T-helper 1 cell treated with Interleukin-12 subunit alpha and Interleukin-12 subunit beta and Interleukin-4 antibody, amounts not matched to agents 30 ng/mL and 1 ng/mL, for 36 hours (primary cell): ENCODE results near the gene MYO7B. TPM values are rescaled to one million over a fixed set of nuclear protein-coding genes. Genes with fewer than 3 reads are reported as not detected.

Experiments used
- intact Hi-C: fragments of 100-400 bp; cut with micrococcal nuclease; formaldehyde crosslinking; loops from one replicate; pipeline ENCODE4 v1.15.1; 2024
- total RNA-seq: library from RNA; stranded (reverse); gene quantifications from 2 replicates; pipeline ENCODE4 v1.2.3, GENCODE V29; 2022

MYO7B gene
- 0.46 and 0.54 TPM in 2 replicates for total RNA-seq

DNA sequence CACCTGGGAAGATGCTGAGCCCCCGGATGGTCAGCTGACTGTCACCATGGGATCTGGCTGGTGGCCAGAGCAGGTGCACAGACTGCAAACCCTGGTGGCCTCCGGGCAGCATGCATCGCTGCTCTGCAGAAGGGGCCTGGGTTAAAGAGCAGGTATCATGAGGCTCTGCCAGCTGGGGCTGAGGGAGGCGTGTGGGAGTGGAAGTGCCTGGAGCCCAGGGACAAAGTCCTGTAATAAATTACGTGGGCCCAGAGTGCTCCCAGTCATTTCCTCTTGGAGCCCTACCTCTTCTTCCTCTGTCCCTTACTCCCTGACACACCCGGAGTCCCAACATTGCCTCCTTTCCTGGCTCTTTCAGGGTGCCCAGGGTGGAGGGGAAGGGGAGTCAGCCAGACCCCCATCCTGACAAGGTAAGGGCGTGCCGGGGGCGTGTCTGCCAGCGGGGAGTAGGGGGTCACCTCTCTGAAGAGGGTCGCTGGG lies at the start of gene MYO7B:
Gene MYO7B (plus strand): TSS at position 262 of the 480 bp plus-strand sequence. CDS start 24,040 bp downstream, outside the sequence.
- intact Hi-C loops, result no loop called here

DNA sequence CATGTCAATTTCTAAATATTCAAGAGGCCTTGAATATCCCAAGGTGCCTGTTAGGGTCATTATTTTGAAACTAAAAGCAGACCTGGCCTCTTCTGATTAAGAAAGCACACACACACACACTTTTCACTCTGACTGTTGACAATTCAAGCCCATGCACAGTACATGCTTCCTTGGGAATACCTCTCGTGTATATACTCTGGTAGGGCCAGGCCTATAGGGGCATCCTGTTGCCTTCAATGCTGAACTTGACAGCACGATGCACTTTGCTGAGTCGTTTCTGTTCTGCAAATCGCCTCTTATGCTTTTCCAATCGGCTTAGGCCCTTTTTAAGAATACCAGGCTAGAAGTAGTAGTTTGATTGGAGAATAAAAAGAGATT lies 49.8 kb upstream of the MYO7B start:
- intact Hi-C loops, result no loop called here

- intact Hi-C loops, result no loop called here
Measured at GRCh38 chr2:127486247-127487058, 49.0 kb upstream of the MYO7B start.

DNA sequence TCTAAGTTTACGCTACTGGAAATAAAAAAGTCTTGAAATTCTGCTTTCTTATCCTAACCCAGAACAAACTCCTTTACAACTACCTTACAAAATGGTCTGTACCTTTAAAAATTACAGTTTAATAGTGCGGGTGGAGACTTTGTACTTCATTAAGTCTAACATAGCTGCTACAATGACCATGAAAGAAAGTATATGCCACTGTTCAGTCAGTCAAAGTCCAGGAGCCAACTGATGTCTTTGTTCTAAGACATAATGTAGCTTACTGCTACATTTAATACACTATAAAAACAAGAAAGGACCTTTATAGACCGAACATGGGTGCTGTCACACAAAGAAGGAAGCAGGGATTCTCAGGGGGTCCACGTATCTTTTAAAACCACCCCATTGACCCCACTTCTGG lies 45.2 kb upstream of the MYO7B start:
- intact Hi-C loops, result no loop called here

DNA sequence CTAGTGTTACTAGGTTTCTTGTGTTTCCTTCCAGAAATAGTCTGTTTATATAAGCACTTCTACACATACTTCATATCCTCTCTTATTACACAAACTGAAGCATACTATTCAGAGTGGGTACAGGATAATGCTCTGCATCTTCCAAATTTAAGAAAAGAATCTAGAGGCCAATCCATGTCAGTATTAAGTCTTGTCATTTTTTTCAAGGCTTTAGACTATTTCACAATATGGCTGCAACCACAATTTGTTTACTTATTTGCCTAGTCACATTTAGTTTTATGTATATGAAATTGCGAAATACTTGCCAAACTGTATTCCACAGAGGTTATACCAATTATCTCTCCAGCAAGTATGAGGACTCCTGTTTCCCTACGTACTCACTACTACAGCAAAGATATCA lies 37.1 kb upstream of the MYO7B start:
- intact Hi-C loops, result no loop called here

DNA sequence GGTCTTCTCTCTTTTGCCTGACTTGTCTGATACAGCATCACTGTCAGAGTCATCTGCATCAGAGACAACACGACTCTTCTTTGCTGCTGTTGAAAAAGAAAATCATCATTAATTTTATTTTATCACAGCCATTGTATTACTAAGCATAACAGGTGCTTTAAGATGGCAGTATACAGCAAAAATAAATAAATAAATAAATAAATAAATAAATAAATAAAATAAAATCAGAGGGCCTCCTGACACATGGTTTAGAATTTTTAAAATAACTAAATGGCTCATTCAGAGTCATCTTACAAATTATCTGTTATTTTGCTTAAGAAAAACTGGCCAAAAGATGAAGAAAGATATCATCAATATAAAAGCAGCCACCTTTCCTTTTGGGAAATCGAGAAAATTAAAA lies 32.0 kb upstream of the MYO7B start:
- intact Hi-C loops, result no loop called here

DNA sequence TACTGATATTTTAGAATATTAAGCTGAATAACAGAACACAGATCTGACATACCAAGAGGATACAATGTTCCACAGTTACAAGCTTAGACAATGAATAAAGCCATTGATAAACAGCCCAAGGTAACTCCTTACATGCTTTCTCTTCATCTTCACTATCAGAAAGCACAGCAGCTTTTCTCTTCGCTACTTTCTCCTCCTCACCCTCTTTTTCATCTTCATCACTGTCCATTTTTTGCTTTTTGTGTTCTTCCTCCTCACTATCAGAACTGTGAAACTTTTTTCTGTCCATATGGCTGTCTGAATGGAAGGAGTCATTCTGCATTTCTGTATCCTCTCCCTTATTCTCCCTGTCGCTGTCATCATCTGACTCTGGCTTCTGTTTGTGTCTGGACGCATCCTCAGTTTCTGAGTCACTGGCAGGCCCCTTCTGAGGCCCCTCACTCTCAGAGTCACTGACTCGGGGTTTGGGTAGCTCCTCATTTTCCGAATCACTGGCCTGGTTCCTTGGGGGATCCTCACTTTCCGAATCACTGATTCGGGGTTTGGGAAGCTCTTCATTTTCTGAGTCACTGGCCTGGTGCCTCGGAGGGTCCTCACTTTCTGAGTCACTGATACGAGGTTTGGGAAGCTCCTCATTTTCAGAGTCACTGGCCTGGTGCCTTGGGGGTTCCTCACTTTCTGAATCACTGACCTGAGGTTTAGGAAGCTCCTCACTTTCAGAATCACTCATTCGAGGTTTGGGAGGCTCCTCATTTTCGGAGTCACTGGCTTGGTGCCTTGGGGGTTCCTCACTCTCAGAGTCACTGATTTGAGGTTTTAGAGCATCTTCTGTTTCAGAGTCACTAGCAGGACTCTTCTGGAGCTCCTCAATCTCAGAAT lies 30.7 kb upstream of the MYO7B start:
- intact Hi-C loops, result no loop called here

DNA sequence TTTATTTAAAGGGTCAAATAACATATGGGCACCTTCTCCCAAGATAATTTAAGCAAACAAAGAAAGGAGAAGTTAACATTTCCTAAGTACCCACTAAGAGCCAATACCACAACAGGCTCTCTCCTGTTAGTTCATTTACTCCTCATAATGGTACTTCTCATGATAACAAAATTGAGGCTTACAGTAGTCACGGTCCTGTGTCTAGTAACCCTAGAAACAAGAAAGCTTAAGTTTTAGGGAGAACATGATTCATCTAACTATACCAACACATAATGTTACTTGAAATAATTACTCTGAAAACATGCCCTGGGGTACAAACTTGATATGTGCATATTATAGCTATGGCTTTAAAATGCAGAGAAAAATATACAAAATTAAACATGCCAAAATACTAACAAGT lies 29.0 kb upstream of the MYO7B start:
- intact Hi-C loops, result no loop called here

DNA sequence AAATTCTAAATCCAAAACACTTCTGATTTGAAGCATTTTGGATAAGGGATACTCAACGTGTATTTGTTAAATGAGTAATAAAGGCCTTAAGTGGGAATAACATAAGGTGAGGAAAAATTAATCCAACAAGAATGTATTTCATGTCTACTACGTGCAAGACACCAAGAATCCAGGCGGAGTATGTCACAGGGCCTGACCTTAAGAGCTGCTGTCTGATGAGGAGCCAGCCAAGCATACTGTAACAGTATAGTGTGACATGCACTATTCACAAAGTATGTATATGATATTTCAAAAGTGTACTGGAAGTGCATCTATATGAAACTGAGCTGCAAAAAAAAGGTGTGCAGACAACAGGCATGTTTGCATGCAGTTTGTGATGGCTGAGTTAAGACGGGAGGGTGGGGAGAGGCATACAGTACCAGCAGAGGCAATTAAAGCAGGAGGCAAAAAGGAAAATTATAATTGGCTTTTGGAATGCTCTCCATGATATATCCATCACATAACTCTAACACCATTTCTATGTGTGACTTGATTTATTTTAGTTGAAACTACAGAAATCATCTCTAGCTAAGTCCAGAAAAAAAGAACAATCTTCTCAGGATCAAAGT lies 27.4 kb upstream of the MYO7B start:
- intact Hi-C loops, result no loop called here

- intact Hi-C loops, result no loop called here
Measured at GRCh38 chr2:127508631-127509034, 26.9 kb upstream of the MYO7B start.

DNA sequence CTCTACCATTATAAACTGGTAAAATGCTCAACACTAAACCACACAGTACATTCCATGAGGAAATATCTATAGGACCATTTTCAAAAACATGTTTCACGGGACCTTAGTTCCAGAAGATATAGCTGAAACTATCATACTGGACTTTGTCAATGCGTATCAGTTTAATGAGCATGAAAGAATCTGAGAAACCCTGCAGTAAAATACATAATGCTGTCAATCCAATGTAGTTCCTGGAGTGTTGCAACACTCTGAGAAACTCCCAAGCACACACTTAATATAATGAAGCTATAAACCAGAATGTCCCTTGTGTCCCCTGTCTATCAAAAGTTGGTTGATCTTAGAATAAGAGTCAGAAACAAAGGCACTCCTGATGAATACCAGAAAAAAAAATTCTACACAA lies 25.4 kb upstream of the MYO7B start:
- intact Hi-C loops, result no loop called here

GRCh38 chr2:127511090-127511695 lies 24.3 kb upstream of the MYO7B start:
- intact Hi-C loops, result no loop called here

GRCh38 chr2:127511917-127512316 lies 23.6 kb upstream of the MYO7B start:
- intact Hi-C loops, result no loop called here

- intact Hi-C loops, result no loop called here
Measured at GRCh38 chr2:127512362-127512761, 23.1 kb upstream of the MYO7B start.

DNA sequence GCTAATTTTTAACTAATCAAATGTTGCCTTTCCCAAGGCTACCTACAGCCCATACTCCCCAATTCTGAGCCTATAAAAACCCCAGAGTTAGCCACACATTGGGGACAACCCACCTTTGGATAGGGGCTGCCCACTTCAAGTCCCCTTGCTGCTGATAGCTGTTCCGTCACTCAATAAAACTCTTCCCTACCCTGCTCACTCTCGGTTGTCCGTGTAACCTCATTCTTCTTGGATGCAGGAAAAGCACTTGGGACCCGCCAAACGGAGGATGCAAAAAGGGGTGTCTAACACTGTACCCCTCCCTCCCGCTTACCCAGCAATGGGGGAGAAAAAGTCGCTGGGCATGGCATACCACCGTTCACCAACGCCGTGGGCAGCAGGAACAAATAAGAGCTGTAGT lies 21.4 kb upstream of the MYO7B start:
- intact Hi-C loops, result no loop called here

DNA sequence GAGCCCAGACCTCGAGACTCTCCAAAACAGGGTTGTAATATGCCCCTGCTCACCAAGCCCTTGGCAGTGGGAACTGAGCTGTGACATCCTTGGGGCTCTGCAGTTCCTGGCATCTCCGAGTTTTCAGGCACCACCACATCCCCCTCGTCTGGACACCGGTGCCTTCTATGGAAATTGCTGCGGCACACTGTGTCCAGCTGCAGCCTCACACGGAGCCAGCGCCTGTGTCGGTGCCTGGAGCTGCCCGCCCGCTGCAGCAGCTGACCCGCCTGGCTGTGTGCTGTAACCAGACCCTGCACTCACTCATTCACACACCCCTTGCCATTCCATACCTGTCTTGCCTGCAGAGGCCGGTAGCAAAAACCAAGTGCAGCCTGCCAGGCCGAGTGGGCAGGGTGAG lies 21.0 kb upstream of the MYO7B start:
- intact Hi-C loops, result no loop called here

- intact Hi-C loops, result no loop called here
Measured at GRCh38 chr2:127515383-127515915, 20.0 kb upstream of the MYO7B start.

GRCh38 chr2:127516041-127516762 lies 19.3 kb upstream of the MYO7B start:
- intact Hi-C loops, result no loop called here

GRCh38 chr2:127517465-127517864 lies 18.0 kb upstream of the MYO7B start:
- intact Hi-C loops, result no loop called here

DNA sequence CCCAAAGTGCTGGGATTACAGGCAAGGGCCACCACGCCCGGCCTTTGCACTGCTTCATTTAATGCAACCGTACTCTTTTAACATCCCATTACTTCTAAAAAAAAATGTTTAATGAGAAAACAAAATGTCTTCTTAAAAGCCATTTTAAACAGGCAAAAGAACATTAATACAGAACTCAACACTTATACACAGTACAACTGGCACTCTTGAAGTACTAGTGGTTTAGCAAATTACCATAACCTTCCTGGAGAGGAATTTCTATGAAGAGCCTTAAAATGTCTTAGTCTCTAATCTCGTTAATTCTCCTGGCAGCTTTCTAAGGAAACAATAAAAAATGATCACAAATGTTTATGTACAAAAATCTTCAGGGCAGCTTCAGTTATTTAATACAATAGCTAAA lies 15.1 kb upstream of the MYO7B start:
- intact Hi-C loops, result loop anchor here (10.0 kb wide), 2 partner anchors 364 to 436 kb away; partner anchors contain the start of gene AMMECR1L
